Measurements from ENCODE around the gene ARHGAP45. TPM values are rescaled to one million over a fixed set of nuclear protein-coding genes. Genes with fewer than 3 reads are reported as not detected.

The ARHGAP45 gene
- total and polyA plus RNA-seq, 4 donors: 3.3 to 27.5 (median 9.7) TPM

- TF ChIP-seq ATF3 (IDR thresholded peaks at IDR 0.05): no peak
- no peak for TF ChIP-seq FOXA1 (IDR thresholded peaks at IDR 0.05)
- no peak for TF ChIP-seq CTCF (IDR thresholded peaks at IDR 0.05; ENCODE audit: low read depth, low read length, missing input control)
- no peak for TF ChIP-seq GABPA (IDR thresholded peaks at IDR 0.05 in 1 of 2, conservative IDR thresholded peaks at IDR 0.05 in 1 of 2)
- no peak for TF ChIP-seq REST (IDR thresholded peaks at IDR 0.05)
- TF ChIP-seq MAX (IDR thresholded peaks at IDR 0.05): no peak
- no peak for TF ChIP-seq EGR1 (IDR thresholded peaks at IDR 0.05; ENCODE audit: low read depth in 2 of 2)
- no peak for TF ChIP-seq JUND (IDR thresholded peaks at IDR 0.05)
- TF ChIP-seq NR2F2 (IDR thresholded peaks at IDR 0.05): no peak
- TF ChIP-seq RAD21 (IDR thresholded peaks at IDR 0.05): no peak
- no peak for TF ChIP-seq RXRA (IDR thresholded peaks at IDR 0.05)
- TF ChIP-seq YY1 (IDR thresholded peaks at IDR 0.05): no peak
- TF ChIP-seq TAF1 (conservative IDR thresholded peaks at IDR 0.05): no peak
- no peak for TF ChIP-seq ZBTB33 (IDR thresholded peaks at IDR 0.05)
- TF ChIP-seq FOXA2 (IDR thresholded peaks at IDR 0.05): no peak
- no peak for TF ChIP-seq HNF4G (IDR thresholded peaks at IDR 0.05)
- no peak for TF ChIP-seq SP1 (IDR thresholded peaks at IDR 0.05)
- no peak for TF ChIP-seq HNF4A (conservative IDR thresholded peaks at IDR 0.05)
- Histone ChIP-seq H3K9me3 (ENCODE audit: control insufficient read depth in 4 of 4, low read length in 3 of 4) (no peaks in the 10 kb centered on the region), H3K9ac (ENCODE audit: low read depth in 1 of 2, low read length in 2 of 2) (no peak overlapping the region), H3K4me1 (ENCODE audit: control insufficient read depth in 4 of 4, insufficient read depth in 4 of 4, low read length in 3 of 4) (peaks cover 3 to 34% (median 10%) of the 10 kb centered on the region in 4 donors), H3K36me3 (ENCODE audit: control insufficient read depth in 4 of 4, insufficient read depth in 3 of 4, low read depth in 1 of 4, low read length in 3 of 4) (peaks cover 7 to 20% (median 15%) of the 10 kb centered on the region in 4 donors), H3K27me3 (ENCODE audit: control insufficient read depth in 4 of 4, insufficient read depth in 4 of 4, low read length in 3 of 4) (no peaks in the 10 kb centered on the region), H3K27ac (ENCODE audit: low read depth in 1 of 2, low read length in 2 of 2) (no peak overlapping the region), H3K4me3 (ENCODE audit: low read depth in 1 of 3, low read length in 3 of 3) (no peak overlapping the region)
- no peak for DNase-seq (ENCODE audit: low spot score)
- WGBS: 82% methylated on average over 8 of the region's 8 CpGs
These were observed 18.2 kb downstream of the ARHGAP45 start for GRCh38 chr19:1085053-1085658.
